Activated T-helper 17 cell treated with anti-CD3 and anti-CD28 coated beads, Interleukin-2, amount 50 U/mL, for 72 hours (primary cell): ENCODE data around the gene TRERF1. TPM values are rescaled to one million over a fixed set of nuclear protein-coding genes. Genes with fewer than 3 reads are reported as not detected.
"Not testable (repeated sequence)": the region's sequence is repeated elsewhere in the genome, so short reads cannot be mapped to it uniquely, and the experiment has no call there.

ENCODE experiments used
- ATAC-seq: fragments of 150-1000 bp; cut with Tn5 transposase; replicated peaks from 2 replicates; pipeline ENCODE4 v1.10.0; 2021; ENCODE audit warnings: mild to moderate bottlenecking, moderate library complexity
- H3K27ac Mint-ChIP-seq: one replicate; pipeline ENCODE4 v1.8.0; 2022; ENCODE audit warnings: mixed read lengths
- H3K27me3 Mint-ChIP-seq: one replicate; pipeline ENCODE4 v1.8.0; 2022; ENCODE audit warnings: mixed read lengths
- H3K36me3 Mint-ChIP-seq: one replicate; pipeline ENCODE4 v1.8.0; 2022; ENCODE audit warnings: low read depth, mild to moderate bottlenecking, mixed read lengths
- H3K4me1 Mint-ChIP-seq: one replicate; pipeline ENCODE4 v1.8.0; 2022; ENCODE audit warnings: mixed read lengths
- H3K4me3 Mint-ChIP-seq: one replicate; pipeline ENCODE4 v1.8.0; 2022; ENCODE audit warnings: mild to moderate bottlenecking, mixed read lengths
- H3K9me3 Mint-ChIP-seq: one replicate; pipeline ENCODE4 v1.8.0; 2022; ENCODE audit warnings: mixed read lengths
- total RNA-seq, 2 donors: library from RNA; stranded (reverse); gene quantifications; one replicate each; pipeline ENCODE4 v1.2.3, GENCODE V29; 2022

The TRERF1 gene, protein sequence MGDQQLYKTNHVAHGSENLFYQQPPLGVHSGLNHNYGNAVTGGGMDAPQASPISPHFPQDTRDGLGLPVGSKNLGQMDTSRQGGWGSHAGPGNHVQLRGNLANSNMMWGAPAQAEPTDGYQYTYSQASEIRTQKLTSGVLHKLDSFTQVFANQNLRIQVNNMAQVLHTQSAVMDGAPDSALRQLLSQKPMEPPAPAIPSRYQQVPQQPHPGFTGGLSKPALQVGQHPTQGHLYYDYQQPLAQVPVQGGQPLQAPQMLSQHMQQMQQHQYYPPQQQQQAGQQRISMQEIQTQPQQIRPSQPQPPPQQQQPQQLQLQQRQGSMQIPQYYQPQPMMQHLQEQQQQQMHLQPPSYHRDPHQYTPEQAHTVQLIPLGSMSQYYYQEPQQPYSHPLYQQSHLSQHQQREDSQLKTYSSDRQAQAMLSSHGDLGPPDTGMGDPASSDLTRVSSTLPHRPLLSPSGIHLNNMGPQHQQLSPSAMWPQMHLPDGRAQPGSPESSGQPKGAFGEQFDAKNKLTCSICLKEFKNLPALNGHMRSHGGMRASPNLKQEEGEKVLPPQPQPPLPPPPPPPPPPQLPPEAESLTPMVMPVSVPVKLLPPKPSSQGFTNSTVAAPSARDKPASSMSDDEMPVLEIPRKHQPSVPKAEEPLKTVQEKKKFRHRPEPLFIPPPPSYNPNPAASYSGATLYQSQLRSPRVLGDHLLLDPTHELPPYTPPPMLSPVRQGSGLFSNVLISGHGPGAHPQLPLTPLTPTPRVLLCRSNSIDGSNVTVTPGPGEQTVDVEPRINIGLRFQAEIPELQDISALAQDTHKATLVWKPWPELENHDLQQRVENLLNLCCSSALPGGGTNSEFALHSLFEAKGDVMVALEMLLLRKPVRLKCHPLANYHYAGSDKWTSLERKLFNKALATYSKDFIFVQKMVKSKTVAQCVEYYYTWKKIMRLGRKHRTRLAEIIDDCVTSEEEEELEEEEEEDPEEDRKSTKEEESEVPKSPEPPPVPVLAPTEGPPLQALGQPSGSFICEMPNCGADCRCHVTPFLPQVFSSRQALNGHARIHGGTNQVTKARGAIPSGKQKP (N-terminal part only)
- 10 to 100 TPM; 16.6 to 32.4 TPM for total RNA-seq

GRCh38 chr6:42451333-42452170 lies at the start of gene TRERF1:
Gene TRERF1, minus strand, starts transcription at chr6:42451926. Its CDS starts 182,336 bp downstream, at chr6:42269590.
- peak within 1 kb of the TSS; percentile 82 for H3K27ac Mint-ChIP-seq
- ATAC-seq: peak; percentile 49
- peaks cover 29% of the 10 kb centered on the region for H3K4me1 Mint-ChIP-seq
- H3K36me3 Mint-ChIP-seq: peaks cover 11% of the 10 kb centered on the region
- no peaks in the 10 kb centered on the region for H3K9me3 Mint-ChIP-seq
- no peaks in the 10 kb centered on the region for H3K27me3 Mint-ChIP-seq
- H3K4me3 Mint-ChIP-seq: peak within 1 kb of the TSS; percentile 92

DNA sequence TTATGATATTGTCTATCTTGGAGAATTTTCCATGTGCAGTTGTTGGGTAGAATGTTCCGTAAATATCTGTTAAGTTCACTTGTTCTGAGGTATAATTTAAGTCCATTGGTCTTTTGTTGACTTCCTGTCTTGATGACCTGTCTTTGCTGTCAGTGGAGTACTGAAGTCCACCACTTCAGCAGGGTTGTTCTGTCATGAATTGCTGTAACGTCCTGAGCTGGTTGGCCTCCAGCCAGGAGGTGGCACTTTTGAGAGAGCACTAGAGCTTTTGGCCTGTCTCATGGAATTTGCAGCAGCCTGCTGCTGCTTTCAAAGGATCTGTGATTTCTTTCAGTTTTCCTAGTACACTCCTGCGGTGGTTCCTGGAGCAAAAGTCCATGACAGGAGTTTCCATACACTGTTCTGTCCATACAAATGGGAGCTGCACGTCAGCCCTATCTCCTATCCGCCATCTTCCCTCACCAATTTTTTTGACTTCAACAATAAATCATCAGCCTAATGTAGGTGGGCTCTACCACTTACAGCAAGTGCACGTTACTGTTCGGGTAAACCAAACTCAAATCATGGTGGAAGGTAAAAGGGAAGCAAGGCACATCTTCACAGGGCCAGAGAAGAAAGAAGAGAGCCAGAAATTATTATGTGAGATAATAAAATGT lies 46.9 kb upstream of the TRERF1 start:
- peaks cover 10% of the 10 kb centered on the region for H3K27me3 Mint-ChIP-seq
- H3K4me3 Mint-ChIP-seq: no peak overlapping the region
- no peak overlapping the region for H3K27ac Mint-ChIP-seq
- no peaks in the 10 kb centered on the region for H3K9me3 Mint-ChIP-seq
- no peaks in the 10 kb centered on the region for H3K36me3 Mint-ChIP-seq
- H3K4me1 Mint-ChIP-seq: peaks cover 11% of the 10 kb centered on the region
- ATAC-seq: no peak

- no peak for ATAC-seq
- no peak overlapping the region for H3K27ac Mint-ChIP-seq
- peaks cover 4% of the 10 kb centered on the region for H3K27me3 Mint-ChIP-seq
- no peaks in the 10 kb centered on the region for H3K36me3 Mint-ChIP-seq
- no peaks in the 10 kb centered on the region for H3K4me1 Mint-ChIP-seq
- no peak overlapping the region for H3K4me3 Mint-ChIP-seq
- no peaks in the 10 kb centered on the region for H3K9me3 Mint-ChIP-seq
Measured at GRCh38 chr6:42493914-42494539, 42.3 kb upstream of the TRERF1 start.

GRCh38 chr6:42488129-42488528 lies 36.4 kb upstream of the TRERF1 start:
- no peak overlapping the region for H3K4me3 Mint-ChIP-seq
- no peaks in the 10 kb centered on the region for H3K4me1 Mint-ChIP-seq
- no peaks in the 10 kb centered on the region for H3K36me3 Mint-ChIP-seq
- no peak overlapping the region for H3K27ac Mint-ChIP-seq
- H3K27me3 Mint-ChIP-seq: no peaks in the 10 kb centered on the region
- H3K9me3 Mint-ChIP-seq: no peaks in the 10 kb centered on the region
- ATAC-seq: no peak

GRCh38 chr6:42484261-42484660 lies 32.5 kb upstream of the TRERF1 start:
- Mint-ChIP-seq H3K36me3 (no peaks in the 10 kb centered on the region), H3K4me3 (no peak overlapping the region), H3K9me3 (no peaks in the 10 kb centered on the region), H3K27ac (no peak overlapping the region), H3K27me3 (no peaks in the 10 kb centered on the region), H3K4me1 (no peaks in the 10 kb centered on the region)
- ATAC-seq: no peak

DNA sequence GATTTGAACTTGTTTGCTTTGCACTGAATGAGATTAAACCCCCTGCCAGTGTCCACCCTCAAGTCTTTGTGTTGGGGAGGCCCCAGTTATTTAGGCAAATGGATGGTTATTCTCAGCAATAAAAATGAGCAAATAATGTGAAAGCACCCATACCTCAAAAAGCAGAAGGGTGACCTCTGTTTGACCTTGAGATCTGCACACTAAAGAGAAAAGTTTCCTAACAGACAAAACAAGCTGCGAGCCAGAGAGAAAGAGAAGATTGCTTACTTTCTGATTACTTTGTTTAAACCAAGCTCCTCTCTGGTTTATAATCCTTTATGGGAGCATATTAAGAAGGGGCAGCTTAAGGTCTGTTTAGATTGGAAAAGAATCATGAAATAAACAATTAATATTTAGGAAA lies 30.4 kb upstream of the TRERF1 start:
- H3K27me3 Mint-ChIP-seq: no peaks in the 10 kb centered on the region
- H3K36me3 Mint-ChIP-seq: no peaks in the 10 kb centered on the region
- no peaks in the 10 kb centered on the region for H3K9me3 Mint-ChIP-seq
- H3K4me3 Mint-ChIP-seq: no peak overlapping the region
- no peak overlapping the region for H3K27ac Mint-ChIP-seq
- no peak for ATAC-seq
- H3K4me1 Mint-ChIP-seq: no peaks in the 10 kb centered on the region

DNA sequence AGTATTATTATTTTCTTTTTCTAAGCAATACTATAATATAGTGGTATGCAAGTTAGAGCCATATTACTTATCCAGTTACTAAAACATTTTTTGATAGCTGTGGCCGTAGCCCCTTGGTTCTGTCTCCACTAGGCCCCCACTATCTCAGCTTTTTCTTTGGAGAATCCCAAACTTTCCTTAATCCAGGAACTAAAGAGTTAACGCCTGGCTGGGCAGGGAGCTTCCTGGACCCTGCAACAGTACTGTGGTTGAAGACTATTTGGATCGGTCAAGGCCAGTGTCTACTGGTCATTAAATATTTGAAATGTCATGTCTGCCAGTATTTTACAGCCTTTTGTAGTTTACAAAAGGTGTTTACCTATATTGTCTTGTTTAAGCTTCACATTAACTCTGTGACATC lies 20.0 kb upstream of the TRERF1 start:
- H3K4me1 Mint-ChIP-seq: no peaks in the 10 kb centered on the region
- H3K4me3 Mint-ChIP-seq: no peak overlapping the region
- no peaks in the 10 kb centered on the region for H3K36me3 Mint-ChIP-seq
- no peaks in the 10 kb centered on the region for H3K27me3 Mint-ChIP-seq
- H3K9me3 Mint-ChIP-seq: no peaks in the 10 kb centered on the region
- H3K27ac Mint-ChIP-seq: no peak overlapping the region
- no peak for ATAC-seq

GRCh38 chr6:42471142-42471541 lies 19.4 kb upstream of the TRERF1 start:
- Mint-ChIP-seq H3K9me3 (no peaks in the 10 kb centered on the region), H3K36me3 (no peaks in the 10 kb centered on the region), H3K4me1 (no peaks in the 10 kb centered on the region), H3K27me3 (no peaks in the 10 kb centered on the region), H3K4me3 (no peak overlapping the region), H3K27ac (no peak overlapping the region)
- ATAC-seq: no peak

DNA sequence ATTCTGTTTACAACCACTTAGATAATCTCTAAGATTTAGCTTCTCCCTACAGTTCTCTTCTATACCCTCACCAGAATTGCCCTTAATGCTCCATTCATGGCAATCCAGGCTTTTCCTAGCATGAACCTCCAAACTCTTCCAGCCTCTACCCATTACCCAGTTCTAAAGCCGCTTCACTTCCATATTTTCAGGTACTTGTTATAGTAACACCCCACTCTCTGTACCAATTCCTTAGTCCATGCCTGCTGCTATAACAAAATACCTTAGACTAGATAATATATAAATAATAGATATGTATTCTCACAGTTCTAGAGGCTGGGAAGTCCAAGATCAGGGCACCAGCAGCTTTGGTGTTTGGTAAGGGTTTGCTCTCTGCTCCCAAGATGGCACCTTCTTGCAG lies 16.5 kb upstream of the TRERF1 start:
- Mint-ChIP-seq H3K36me3 (no peaks in the 10 kb centered on the region), H3K9me3 (no peaks in the 10 kb centered on the region), H3K27me3 (no peaks in the 10 kb centered on the region), H3K27ac (no peak overlapping the region), H3K4me1 (no peaks in the 10 kb centered on the region), H3K4me3 (no peak overlapping the region)
- no peak for ATAC-seq

GRCh38 chr6:42467651-42468050 lies 15.9 kb upstream of the TRERF1 start:
- Mint-ChIP-seq H3K4me3 (no peak overlapping the region), H3K36me3 (no peaks in the 10 kb centered on the region), H3K4me1 (no peaks in the 10 kb centered on the region), H3K9me3 (no peaks in the 10 kb centered on the region), H3K27me3 (no peaks in the 10 kb centered on the region), H3K27ac (no peak overlapping the region)
- no peak for ATAC-seq

GRCh38 chr6:42466470-42466869 lies 14.7 kb upstream of the TRERF1 start:
- H3K36me3 Mint-ChIP-seq, ATAC-seq, H3K4me1 Mint-ChIP-seq, H3K27me3 Mint-ChIP-seq, H3K9me3 Mint-ChIP-seq, H3K27ac Mint-ChIP-seq, H3K4me3 Mint-ChIP-seq: not testable (repeated sequence)

DNA sequence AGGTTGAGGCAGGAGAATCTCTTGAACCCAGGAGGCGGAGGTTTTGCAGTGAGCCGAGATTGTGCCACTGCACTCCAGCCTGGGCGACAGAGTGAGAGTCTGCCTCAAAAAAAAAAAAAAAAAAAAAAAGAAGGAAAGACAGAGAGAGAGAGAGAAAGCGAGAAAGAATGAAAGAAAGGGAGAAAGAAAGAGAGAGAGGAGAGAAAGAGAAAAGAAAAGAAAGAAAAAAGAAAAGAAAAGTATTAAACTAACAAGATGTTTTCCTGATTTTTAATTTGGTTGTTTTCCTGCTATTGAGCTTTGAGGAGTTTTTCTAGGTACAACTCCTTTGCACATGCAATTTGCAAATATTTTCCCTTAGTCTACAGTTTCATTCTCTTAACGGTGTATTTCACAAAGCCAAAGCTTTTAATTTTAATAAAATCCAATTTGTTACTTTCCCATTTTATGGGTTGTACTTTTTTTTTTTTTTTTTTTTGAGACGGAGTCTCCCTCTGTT lies 10.8 kb upstream of the TRERF1 start:
- no peak for ATAC-seq
- no peak overlapping the region for H3K27ac Mint-ChIP-seq

DNA sequence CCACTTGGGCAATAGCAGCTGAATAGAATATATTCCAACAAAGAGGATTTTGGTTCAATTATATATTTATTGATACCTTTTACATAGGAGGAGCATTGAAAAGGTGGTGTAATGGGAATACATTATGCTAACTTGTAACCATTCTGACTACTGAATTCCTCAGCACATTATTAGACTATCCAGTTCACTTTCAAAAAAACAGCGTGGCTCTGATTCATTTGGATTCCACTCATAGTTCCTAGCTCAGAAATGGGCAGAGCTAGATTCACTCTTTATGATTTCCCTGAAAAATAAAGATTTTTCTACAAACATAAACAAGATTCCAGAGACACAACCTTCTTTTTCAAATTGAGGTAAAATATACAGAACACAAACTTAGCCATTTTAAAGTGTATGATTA lies 9.2 kb upstream of the TRERF1 start:
- Mint-ChIP-seq H3K4me3 (no peak overlapping the region), H3K4me1 (peaks cover 5% of the 10 kb centered on the region), H3K27me3 (no peaks in the 10 kb centered on the region), H3K27ac (no peak overlapping the region), H3K36me3 (no peaks in the 10 kb centered on the region), H3K9me3 (no peaks in the 10 kb centered on the region)
- no peak for ATAC-seq

More for the DNA sequence above, 10.8 kb upstream of the TRERF1 start:
- H3K4me3 Mint-ChIP-seq: no peak overlapping the region
- H3K4me1 Mint-ChIP-seq: peaks cover 5% of the 10 kb centered on the region
- H3K36me3 Mint-ChIP-seq: no peaks in the 10 kb centered on the region
- no peaks in the 10 kb centered on the region for H3K9me3 Mint-ChIP-seq
- H3K27me3 Mint-ChIP-seq: no peaks in the 10 kb centered on the region
